Mammary microvascular endothelial cell (primary cell): ENCODE data around the gene DRD5. TPM values are rescaled to one million over a fixed set of nuclear protein-coding genes. Genes with fewer than 3 reads are reported as not detected.

ENCODE experiments used
- total RNA-seq: library from RNA; depleted of rRNA; stranded (reverse); fragments of >200 nt; gene quantifications from 2 replicates; pipeline ENCODE4 v1.2.3, GENCODE V29; 2015

Gene DRD5
- total RNA-seq: not detected in 2 replicates

DNA sequence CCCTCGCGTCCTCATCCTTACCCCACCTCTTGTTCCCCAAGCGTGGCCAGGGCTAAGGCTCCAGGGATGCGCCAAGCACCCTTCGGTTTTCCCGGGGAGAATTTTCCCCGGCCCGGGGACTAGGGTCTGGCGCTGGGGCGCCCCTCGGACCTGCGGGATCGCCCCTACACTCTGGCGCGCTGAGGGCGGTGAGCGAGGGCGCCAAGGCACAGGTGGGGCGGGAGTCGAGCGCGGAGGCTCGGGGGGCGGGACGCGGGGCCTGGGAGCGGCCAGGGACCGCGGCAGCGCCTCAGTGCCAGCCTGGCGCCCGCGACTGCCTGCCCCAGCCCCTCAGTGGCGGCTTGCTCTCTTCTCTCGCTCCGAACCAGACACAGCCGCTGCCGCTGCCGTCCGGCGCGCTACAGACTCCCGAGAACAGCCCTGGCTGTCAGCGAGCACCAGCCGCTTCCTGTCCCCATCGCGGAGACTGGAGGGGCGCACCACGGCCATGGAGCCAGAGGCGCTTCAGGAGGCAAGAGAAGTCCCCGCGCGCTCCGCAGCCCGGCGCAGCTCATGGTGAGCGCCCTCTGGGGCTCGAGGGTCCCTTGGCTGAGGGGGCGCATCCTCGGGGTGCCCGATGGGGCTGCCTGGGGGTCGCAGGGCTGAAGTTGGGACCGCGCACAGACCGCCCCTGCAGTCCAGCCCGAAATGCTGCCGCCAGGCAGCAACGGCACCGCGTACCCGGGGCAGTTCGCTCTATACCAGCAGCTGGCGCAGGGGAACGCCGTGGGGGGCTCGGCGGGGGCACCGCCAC, at the start of gene DRD5:
Gene DRD5, plus strand, starts transcription at position 292 of the 793 bp plus-strand sequence. Its CDS starts 396 bp downstream, at position 688.

Other genes with a start within 250 kb of the DRD5 start
- gene SLC2A9, start 239.9 kb downstream of the DRD5 start, total RNA-seq: 2.5 and 2.9 TPM in 2 replicates